H1 (cell line): ENCODE measurements around the gene MRPL28. TPM values are rescaled to one million over a fixed set of nuclear protein-coding genes. Genes with fewer than 3 reads are reported as not detected.

Experiments used
- CTCF ChIA-PET: fragments of 300-600 bp; sonication (Branson Sonifier 250); formaldehyde crosslinking; loops from one replicate; lab custom pipeline; 2021; ENCODE audit not compliant: partially characterized antibody; lab: Charles Lee
- POLR2A ChIA-PET: fragments of 300-600 bp; sonication (Branson Sonifier 250); formaldehyde crosslinking; loops from one replicate; lab custom pipeline; 2021; ENCODE audit warnings: inconsistent platforms; ENCODE audit not compliant: partially characterized antibody; lab: Charles Lee
- DNase-seq, 2 experiments: peaks; one replicate each; pipeline versions ENCODE4 v3.0.0 to v3.0.0-alpha.2; 2010 to 2022; ENCODE audit warnings: low spot score in 2 of 2, low read depth in 1 of 2, mixed read lengths in 1 of 2
- FAIRE-seq: peaks from 2 replicates; lab custom pipeline; 2011; peaks lifted over from hg19 to GRCh38; lab: Jason Lieb, UNC
- H2AFZ ChIP-seq: 2 replicates; pipeline ENCODE4 v1.8.1; 2012; ENCODE audit warnings: low read length, inconsistent platforms
- H2AK5ac ChIP-seq: 2 replicates; pipeline ENCODE4 v1.6.1; 2013; ENCODE audit warnings: low read depth, low read length
- H2BK120ac ChIP-seq: replicated peaks from 2 replicates; pipeline ENCODE3; 2013; ENCODE audit warnings: low read depth, low read length, inconsistent platforms
- H2BK12ac ChIP-seq: 2 replicates; pipeline ENCODE4 v1.6.1; 2013; ENCODE audit warnings: low read depth, low read length
- H2BK15ac ChIP-seq: 2 replicates; pipeline ENCODE4 v1.6.1; 2013; ENCODE audit warnings: low read length
- H2BK20ac ChIP-seq: 2 replicates; pipeline ENCODE4 v1.6.1; 2013; ENCODE audit warnings: low read length
- H2BK5ac ChIP-seq: 2 replicates; pipeline ENCODE4 v1.6.1; 2013; ENCODE audit warnings: low read depth, low read length
- H3K14ac ChIP-seq: 2 replicates; pipeline ENCODE4 v1.6.1; 2013; ENCODE audit warnings: inconsistent platforms; ENCODE audit not compliant: insufficient read length
- H3K18ac ChIP-seq: 2 replicates; pipeline ENCODE4 v1.6.1; 2013; ENCODE audit warnings: low read length; ENCODE audit errors: extremely low read depth
- H3K23ac ChIP-seq: 2 replicates; pipeline ENCODE4 v1.6.1; 2013; ENCODE audit warnings: inconsistent platforms; ENCODE audit not compliant: insufficient read length
- H3K23me2 ChIP-seq: 2 replicates; pipeline ENCODE4 v1.6.1; 2013; ENCODE audit warnings: low read depth, low read length
- H3K27ac ChIP-seq: 2 replicates; pipeline ENCODE4 v1.6.1; 2011; ENCODE audit warnings: low read depth, low read length, inconsistent platforms
- H3K27me3 ChIP-seq, 4 experiments: replicated peaks in 1 of 4; 1 replicate in 1 of 4; 2 replicates in 3 of 4; pipeline versions ENCODE4 v1.6.1 to v1.8.1; 2011 to 2013; ENCODE audit warnings: low read length in 3 of 4, mild to moderate bottlenecking in 3 of 4, inconsistent platforms in 2 of 4, mixed read lengths in 2 of 4, moderate library complexity in 1 of 4; ENCODE audit not compliant: control insufficient read depth in 3 of 4, insufficient read depth in 3 of 4; ENCODE audit errors: extremely low read depth in 1 of 4
- H3K36me3 ChIP-seq, 4 experiments: 2 replicates each; pipeline versions ENCODE4 v1.6.1 to v1.8.1; 2011 to 2013; ENCODE audit warnings: mild to moderate bottlenecking in 4 of 4, low read length in 3 of 4, moderate library complexity in 2 of 4, control low read depth in 1 of 4, inconsistent platforms in 1 of 4; ENCODE audit not compliant: insufficient read depth in 4 of 4, control insufficient read depth in 2 of 4
- H3K4ac ChIP-seq: replicated peaks from 2 replicates; pipeline ENCODE3; 2013; ENCODE audit warnings: low read length, low read depth, mixed read lengths, inconsistent platforms; ENCODE audit not compliant: insufficient read length
- H3K4me1 ChIP-seq, 4 experiments: replicated peaks in 1 of 4; 1 replicate in 1 of 4; 2 replicates in 3 of 4; pipeline versions ENCODE4 v1.6.1 to v1.8.1; 2011 to 2013; ENCODE audit warnings: low read length in 3 of 4, inconsistent platforms in 2 of 4, mixed read lengths in 1 of 4; ENCODE audit not compliant: insufficient read depth in 4 of 4, control insufficient read depth in 3 of 4
- H3K4me2 ChIP-seq, 2 experiments: 2 replicates each; pipeline versions ENCODE4 v1.6.1 to v1.8.1; 2011 to 2013; ENCODE audit warnings: low read depth in 2 of 2, low read length in 2 of 2, control low read depth in 1 of 2, inconsistent platforms in 1 of 2, mild to moderate bottlenecking in 1 of 2; ENCODE audit not compliant: insufficient read depth in 1 of 2
- H3K4me3 ChIP-seq, 4 experiments: fragments of 200-600, 300-600 bp in 1 of 4; sonication (generic), shearing (Covaris generic), sonication (Bioruptor Twin) in 1 of 4; 2 replicates each; pipeline versions ENCODE4 v1.5.1 to v1.8.1; 2011 to 2016; ENCODE audit warnings: low read length in 4 of 4, low read depth in 3 of 4, control low read depth in 2 of 4, inconsistent platforms in 2 of 4, mild to moderate bottlenecking in 2 of 4, mixed read lengths in 1 of 4, moderate library complexity in 1 of 4; ENCODE audit not compliant: insufficient read depth in 2 of 4; ENCODE audit errors: extremely low read depth in 1 of 4
- H3K56ac ChIP-seq: replicated peaks from 2 replicates; pipeline ENCODE3; 2013; ENCODE audit warnings: low read depth, mild to moderate bottlenecking, mixed read lengths, low read length, inconsistent platforms; ENCODE audit not compliant: insufficient read length
- H3K79me1 ChIP-seq: 2 replicates; pipeline ENCODE4 v1.6.1; 2013; ENCODE audit warnings: low read depth, low read length, control low read depth
- H3K79me2 ChIP-seq, 2 experiments: 2 replicates each; pipeline versions ENCODE4 v1.6.1 to v1.8.1; 2012 to 2013; ENCODE audit warnings: low read length in 2 of 2, mild to moderate bottlenecking in 2 of 2, inconsistent platforms in 1 of 2; ENCODE audit not compliant: insufficient read depth in 2 of 2, control insufficient read depth in 1 of 2
- H3K9ac ChIP-seq, 4 experiments: replicated peaks in 1 of 4; 1 replicate in 1 of 4; 2 replicates in 3 of 4; pipeline versions ENCODE4 v1.6.1 to v1.8.1; 2011 to 2013; ENCODE audit warnings: low read depth in 3 of 4, low read length in 3 of 4, control low read depth in 2 of 4, mild to moderate bottlenecking in 2 of 4, moderate library complexity in 2 of 4, inconsistent platforms in 1 of 4; ENCODE audit errors: extremely low read depth in 1 of 4
- H3K9me3 ChIP-seq, 2 experiments: 2 replicates each; pipeline versions ENCODE4 v1.6.1 to v1.8.1; 2012 to 2013; ENCODE audit warnings: mild to moderate bottlenecking in 2 of 2, moderate library complexity in 2 of 2, control low read depth in 1 of 2, inconsistent platforms in 1 of 2, low read depth in 1 of 2, low read length in 1 of 2, mixed read lengths in 1 of 2; ENCODE audit not compliant: insufficient read depth in 2 of 2
- H4K20me1 ChIP-seq, 2 experiments: replicated peaks in 1 of 2; 2 replicates each; pipeline versions ENCODE3 to v1.8.1; 2011 to 2013; ENCODE audit warnings: inconsistent platforms in 2 of 2, low read length in 2 of 2, mild to moderate bottlenecking in 1 of 2; ENCODE audit not compliant: insufficient read depth in 2 of 2, control insufficient read depth in 1 of 2
- H4K5ac ChIP-seq: 2 replicates; pipeline ENCODE4 v1.6.1; 2013; ENCODE audit warnings: low read length, low read depth, mixed read lengths, inconsistent platforms; ENCODE audit not compliant: insufficient read length
- H4K8ac ChIP-seq: 2 replicates; pipeline ENCODE4 v1.8.0; 2013; ENCODE audit warnings: mild to moderate bottlenecking, moderate library complexity, low read length, inconsistent platforms; ENCODE audit not compliant: insufficient read depth; ENCODE audit errors: extremely low read depth
- H4K91ac ChIP-seq: replicated peaks from 2 replicates; pipeline ENCODE3; 2013; ENCODE audit warnings: low read length, mixed read lengths, inconsistent platforms; ENCODE audit not compliant: insufficient read length
- WGBS, 2 experiments: shearing (Covaris generic) in 1 of 2; methylation state at CpG; one replicate each; pipeline versions ENCODE4 v1.1.6 to v1.1.7; 2013 to 2015; ENCODE audit warnings: low lambda C conversion rate in 2 of 2, mixed read lengths in 2 of 2, inconsistent platforms in 1 of 2, low coverage in 1 of 2, missing lambda C conversion rate in 1 of 2; ENCODE audit not compliant: insufficient replicate concordance in 2 of 2, insufficient coverage in 1 of 2, insufficient read length in 1 of 2; ENCODE audit errors: extremely low coverage in 1 of 2, missing lambda C conversion rate in 1 of 2; 5-methylcytosine and 5-hydroxymethylcytosine counted together
- polyA plus RNA-seq, 7 experiments: library from polyadenylated mRNA; depleted of rRNA in 3 of 7; stranded (reverse) in 5 of 7; unstranded in 2 of 7; fragments of >200 nt in 5 of 7; fragments of 200-250 nt in 2 of 7; gene quantifications; 1 replicate in 5 of 7; 2 replicates in 1 of 7; 4 replicates in 1 of 7; pipeline versions ENCODE4 v1.2.1 to v1.2.3, GENCODE V29; 2011 to 2013; ENCODE audit warnings: missing spikeins in 2 of 7, mixed read lengths in 2 of 7
- total RNA-seq: library from RNA; stranded (reverse); fragmentation: NEBNext Ultra II Directional; extraction: Animal tissue kit (Norgen Biotek cat#: 25700); gene quantifications from 2 replicates; pipeline ENCODE4 v1.2.1, GENCODE V29; 2021
- TF ChIP-seq, protein P1 (sequence below): IDR thresholded peaks from 2 replicates; pipeline ENCODE4 v1.6.1; 2012; ENCODE audit warnings: inconsistent platforms

The MRPL28 gene
- total and polyA plus RNA-seq, 2 of the 8 experiments (the other 6 are each of a cell fraction or from before 2014, with no cell fraction given), result 88.9 to 188 TPM

DNA sequence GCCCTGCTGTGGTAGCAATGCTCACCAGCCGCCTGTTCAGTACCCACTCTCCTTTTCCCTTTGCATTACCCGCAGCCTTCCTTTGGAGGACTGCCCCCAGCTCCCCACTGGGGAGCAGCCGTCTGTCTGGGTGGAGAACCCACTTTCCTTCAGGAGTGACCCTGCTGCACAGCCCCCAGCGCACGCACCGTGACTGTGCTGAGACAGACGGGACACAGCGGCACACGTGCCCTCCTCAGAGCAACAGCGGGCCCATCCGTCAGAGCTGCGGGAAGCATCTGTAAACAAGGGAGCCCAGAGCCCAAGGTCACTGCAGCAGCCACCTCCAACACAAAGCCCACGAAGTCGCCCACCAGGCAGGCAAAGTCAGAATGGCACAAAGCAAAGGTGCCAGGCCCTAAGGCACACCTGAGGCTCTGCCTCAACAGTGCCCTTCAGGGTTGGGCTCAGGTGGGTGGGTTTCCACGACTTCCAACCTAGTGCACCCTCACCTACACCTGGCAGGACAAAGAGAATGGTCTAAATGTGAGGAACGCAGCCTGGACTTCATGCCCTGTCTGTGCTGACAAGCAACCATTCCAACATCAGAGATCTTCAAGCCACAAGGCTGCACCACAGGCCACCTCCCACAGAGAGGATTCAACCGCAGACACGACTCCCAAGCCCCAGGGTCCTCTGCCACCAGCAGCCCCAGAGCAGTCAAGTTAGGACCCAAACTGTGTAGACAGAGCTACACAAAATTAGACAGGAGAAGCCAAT is 27.7 kb downstream of the MRPL28 start:
- no peak overlapping the region for H2BK15ac ChIP-seq
- FAIRE-seq (no peak), DNase-seq (no peak)
- no peak overlapping the region for H2BK120ac ChIP-seq
- TF ChIP-seq, protein P1, sequence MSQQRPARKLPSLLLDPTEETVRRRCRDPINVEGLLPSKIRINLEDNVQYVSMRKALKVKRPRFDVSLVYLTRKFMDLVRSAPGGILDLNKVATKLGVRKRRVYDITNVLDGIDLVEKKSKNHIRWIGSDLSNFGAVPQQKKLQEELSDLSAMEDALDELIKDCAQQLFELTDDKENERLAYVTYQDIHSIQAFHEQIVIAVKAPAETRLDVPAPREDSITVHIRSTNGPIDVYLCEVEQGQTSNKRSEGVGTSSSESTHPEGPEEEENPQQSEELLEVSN, result no peak
- peak overlapping the region; percentile 9; the same call in 1 of the 2 replicates for H2BK5ac ChIP-seq
- H4K5ac ChIP-seq, result no peak overlapping the region
- no peak overlapping the region for H4K91ac ChIP-seq
- no peak overlapping the region for H3K56ac ChIP-seq
- peaks cover 0 to 2% (median 0%) of the 10 kb centered on the region in 4 experiments; a peak in 1 of 7 replicates for H3K4me1 ChIP-seq
- 88% methylated on average over 18 of the region's 18 CpGs; no CpG with 5 or more reads in 1 of the 2 experiments for WGBS, 2 experiments
- no peak overlapping the region for H2AK5ac ChIP-seq
- no peak overlapping the region for H3K27ac ChIP-seq
- no peak overlapping the region for H2AFZ ChIP-seq
- no peak overlapping the region for H3K9ac ChIP-seq
- peaks cover 14 to 41% of the 10 kb centered on the region in 2 experiments for H4K20me1 ChIP-seq
- no peaks in the 10 kb centered on the region for H3K9me3 ChIP-seq
- peaks cover 7 to 20% (median 10%) of the 10 kb centered on the region in 4 experiments; a peak in 6 of 8 replicates for H3K36me3 ChIP-seq
- H3K79me2 ChIP-seq, result peaks cover 29 to 84% of the 10 kb centered on the region in 2 experiments; a peak in 3 of 4 replicates
- no peaks in the 10 kb centered on the region for H3K27me3 ChIP-seq
- H3K4ac ChIP-seq, result no peak overlapping the region
- no peak overlapping the region for H4K8ac ChIP-seq
- H2BK20ac ChIP-seq, result no peak overlapping the region
- H3K23ac ChIP-seq, result no peak overlapping the region
- no peak overlapping the region for H2BK12ac ChIP-seq
- no peak overlapping the region for H3K14ac ChIP-seq
- no peaks in the 10 kb centered on the region for H3K23me2 ChIP-seq
- no peak overlapping the region for H3K18ac ChIP-seq
- H3K4me2 ChIP-seq, result no peak overlapping the region
- CTCF ChIA-PET, result interaction anchor here (2.4 to 4.6 kb wide), 2 partner anchors 20 to 24 kb away, joined by 9 to 15 read pairs; no protein-coding TSS in a partner anchor
- peaks cover 30% of the 10 kb centered on the region for H3K79me1 ChIP-seq
- no peak overlapping the region for H3K4me3 ChIP-seq
- POLR2A ChIA-PET, result interaction anchor here (1.0 to 1.9 kb wide), 4 partner anchors 9 to 114 kb away, joined by 3 to 12 read pairs (median 4); partner anchors contain the start of gene AXIN1
